Thyroid gland (tissue), 4 donors: Measurements from ENCODE around the gene TECPR2.

Experiments used
- POLR2A ChIP-seq, 2 donors: fragments of 450-650 bp; IDR thresholded peaks; one replicate each; pipeline ENCODE4 v1.6.1; 2017; ENCODE audit warnings: antibody characterized with exemption in 2 of 2, mild to moderate bottlenecking in 2 of 2, moderate library complexity in 1 of 2
- TF ChIP-seq, protein P1 (sequence below), 6 experiments: fragments of 200-600 bp in 3 of 6; fragments of 450-650 bp in 3 of 6; sonication (generic) in 3 of 6; IDR thresholded peaks; one replicate each; pipeline ENCODE4 v1.5.1; 2016 to 2019; ENCODE audit warnings: antibody characterized with exemption in 6 of 6, mild to moderate bottlenecking in 2 of 6, inconsistent platforms in 1 of 6, moderate library complexity in 1 of 6

DNA sequence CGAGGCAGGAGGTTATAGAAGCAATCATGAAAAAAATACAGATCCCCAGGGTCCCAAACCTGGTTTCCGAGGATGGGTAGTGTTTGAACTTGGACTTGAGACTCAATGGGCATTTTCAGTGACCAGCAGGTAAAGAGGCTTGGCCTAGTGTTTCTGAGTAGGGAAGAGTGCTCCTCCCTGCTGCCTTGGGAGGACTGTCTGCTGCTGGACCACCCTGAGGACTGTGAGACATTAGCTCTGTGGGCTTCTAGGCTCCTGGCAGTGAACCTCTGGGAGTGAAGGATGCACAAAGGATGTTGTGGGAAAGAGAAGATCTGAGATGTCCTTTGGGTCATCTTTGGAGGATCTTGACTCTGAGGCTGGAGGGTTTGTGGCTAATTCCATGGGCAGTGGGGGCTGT, 116.4 kb downstream of the TECPR2 start:
- TF ChIP-seq, protein P1, sequence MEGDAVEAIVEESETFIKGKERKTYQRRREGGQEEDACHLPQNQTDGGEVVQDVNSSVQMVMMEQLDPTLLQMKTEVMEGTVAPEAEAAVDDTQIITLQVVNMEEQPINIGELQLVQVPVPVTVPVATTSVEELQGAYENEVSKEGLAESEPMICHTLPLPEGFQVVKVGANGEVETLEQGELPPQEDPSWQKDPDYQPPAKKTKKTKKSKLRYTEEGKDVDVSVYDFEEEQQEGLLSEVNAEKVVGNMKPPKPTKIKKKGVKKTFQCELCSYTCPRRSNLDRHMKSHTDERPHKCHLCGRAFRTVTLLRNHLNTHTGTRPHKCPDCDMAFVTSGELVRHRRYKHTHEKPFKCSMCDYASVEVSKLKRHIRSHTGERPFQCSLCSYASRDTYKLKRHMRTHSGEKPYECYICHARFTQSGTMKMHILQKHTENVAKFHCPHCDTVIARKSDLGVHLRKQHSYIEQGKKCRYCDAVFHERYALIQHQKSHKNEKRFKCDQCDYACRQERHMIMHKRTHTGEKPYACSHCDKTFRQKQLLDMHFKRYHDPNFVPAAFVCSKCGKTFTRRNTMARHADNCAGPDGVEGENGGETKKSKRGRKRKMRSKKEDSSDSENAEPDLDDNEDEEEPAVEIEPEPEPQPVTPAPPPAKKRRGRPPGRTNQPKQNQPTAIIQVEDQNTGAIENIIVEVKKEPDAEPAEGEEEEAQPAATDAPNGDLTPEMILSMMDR (IDR thresholded peaks at IDR 0.05), result no peak
- TF ChIP-seq POLR2A (IDR thresholded peaks at IDR 0.05), result no peak
